Activated CD4-positive, alpha-beta T cell treated with anti-CD3 and anti-CD28 coated beads, Interleukin-10, Interleukin-2, amounts not matched to agents 100 ng/mL and 50 ng/mL, durations not matched to agents 16 hours and 8 hours (primary cell): ENCODE measurements around the gene PNKP.

Experiments
- DNase-seq: peaks from one replicate; pipeline ENCODE4 v3.0.0-alpha.2; 2020

PNKP gene

GRCh38 chr19:49857061-49857837 lies 10.1 kb downstream of the PNKP start:
- DNase-seq: no peak

- no peak for DNase-seq
Observed at GRCh38 chr19:49856574-49857021, 10.8 kb downstream of the PNKP start.

GRCh38 chr19:49855676-49856573 lies 11.5 kb downstream of the PNKP start:
- no peak for DNase-seq

GRCh38 chr19:49855277-49855675 lies 12.1 kb downstream of the PNKP start:
- no peak for DNase-seq

- DNase-seq: no peak
Observed at GRCh38 chr19:49854378-49855263, 12.8 kb downstream of the PNKP start.

- no peak for DNase-seq
Observed at GRCh38 chr19:49853852-49854377, 13.5 kb downstream of the PNKP start.

- DNase-seq: no peak
Observed at GRCh38 chr19:49852631-49853126, 14.7 kb downstream of the PNKP start.

- DNase-seq: no peak
Observed at GRCh38 chr19:49851456-49852259, 15.7 kb downstream of the PNKP start.

GRCh38 chr19:49850487-49851342 lies 16.7 kb downstream of the PNKP start, which contains the start of gene PTOV1:
TSS of gene PTOV1 (plus strand) at chr19:49851159.
- DNase-seq: peak; percentile 92

GRCh38 chr19:49850221-49850486 lies 17.2 kb downstream of the PNKP start:
- DNase-seq: no peak

GRCh38 chr19:49849433-49850220 lies 17.7 kb downstream of the PNKP start:
- no peak for DNase-seq

GRCh38 chr19:49848938-49849337 lies 18.4 kb downstream of the PNKP start:
- DNase-seq: peak; percentile 60

- DNase-seq: peak; percentile 73
Observed at GRCh38 chr19:49847731-49848696, 19.4 kb downstream of the PNKP start.

- no peak for DNase-seq
Observed at GRCh38 chr19:49846408-49846807, 21.0 kb downstream of the PNKP start.

- no peak for DNase-seq
Observed at GRCh38 chr19:49845414-49845813, 22.0 kb downstream of the PNKP start.

GRCh38 chr19:49844138-49845095 lies 23.0 kb downstream of the PNKP start:
- DNase-seq: no peak

GRCh38 chr19:49843265-49843664 lies 24.1 kb downstream of the PNKP start:
- DNase-seq: no peak
